H1 (cell line): ENCODE measurements around the gene FUT6.
"Not testable (repeated sequence)": the region's sequence is repeated elsewhere in the genome, so short reads cannot be mapped to it uniquely, and the experiment has no call there.

ENCODE experiments used
- BACH1 ChIP-seq: IDR thresholded peaks from 2 replicates; pipeline ENCODE4 v1.6.1; 2012; ENCODE audit warnings: low read length, improper control_type of control experiment
- CBX5 ChIP-seq: fragments of 300-800, 300-1000 bp; sonication (generic); IDR thresholded peaks from 2 replicates; pipeline ENCODE4 v1.7.1; 2016; ENCODE audit warnings: antibody characterized with exemption, low read length, low read depth
- EP300 ChIP-seq, 2 experiments: IDR thresholded peaks; 1 replicate in 1 of 2; 2 replicates in 1 of 2; pipeline ENCODE4 v1.6.1; 2011 to 2012; ENCODE audit warnings: low read depth in 2 of 2, low read length in 2 of 2, mild to moderate bottlenecking in 2 of 2, borderline replicate concordance in 1 of 2, inconsistent platforms in 1 of 2, moderate library complexity in 1 of 2
- KDM5A ChIP-seq: fragments of 200-600 bp; IDR thresholded peaks from 2 replicates; pipeline ENCODE4 v1.7.1; 2012; ENCODE audit warnings: mild to moderate bottlenecking, low read length, inconsistent platforms, mixed read lengths
- NRF1 ChIP-seq: IDR thresholded peaks from 2 replicates; pipeline ENCODE4 v1.6.1; 2011; ENCODE audit warnings: mild to moderate bottlenecking, low read depth, low read length, improper control_type of control experiment
- POLR2AphosphoS5 ChIP-seq: IDR thresholded peaks from 2 replicates; pipeline ENCODE4 v1.6.1; 2011; ENCODE audit warnings: low read depth, low read length
- RAD21 ChIP-seq, 2 experiments: IDR thresholded peaks in 1 of 2; conservative IDR thresholded peaks in 1 of 2; 2 replicates each; pipeline ENCODE4 v1.6.1; 2011; ENCODE audit warnings: low read depth in 2 of 2, low read length in 2 of 2, improper control_type of control experiment in 1 of 2, inconsistent platforms in 1 of 2, mild to moderate bottlenecking in 1 of 2, moderate library complexity in 1 of 2
- TBP ChIP-seq: IDR thresholded peaks from 2 replicates; pipeline ENCODE4 v1.6.1; 2011; ENCODE audit warnings: low read depth, low read length, improper control_type of control experiment
- TCF12 ChIP-seq: IDR thresholded peaks from 2 replicates; pipeline ENCODE4 v1.6.1; 2011; ENCODE audit warnings: low read depth, mild to moderate bottlenecking, low read length
- YY1 ChIP-seq: IDR thresholded peaks from 2 replicates; pipeline ENCODE4 v1.6.1; 2011; ENCODE audit warnings: low read depth, mild to moderate bottlenecking, low read length
- TF ChIP-seq, protein P1 (sequence below), 3 experiments: IDR thresholded peaks; 1 replicate in 2 of 3; 2 replicates in 1 of 3; pipeline versions ENCODE4 v1.5.1 to v1.6.1; 2011; ENCODE audit warnings: low read length in 3 of 3, mild to moderate bottlenecking in 3 of 3, inconsistent platforms in 2 of 3, low read depth in 1 of 3, moderate library complexity in 1 of 3; ENCODE audit not compliant: insufficient read depth in 1 of 3; ENCODE audit errors: control extremely low read depth in 1 of 3
- TF ChIP-seq, protein P2 (sequence below): IDR thresholded peaks from 2 replicates; pipeline ENCODE4 v1.6.1; 2012; ENCODE audit warnings: inconsistent platforms

DNA sequence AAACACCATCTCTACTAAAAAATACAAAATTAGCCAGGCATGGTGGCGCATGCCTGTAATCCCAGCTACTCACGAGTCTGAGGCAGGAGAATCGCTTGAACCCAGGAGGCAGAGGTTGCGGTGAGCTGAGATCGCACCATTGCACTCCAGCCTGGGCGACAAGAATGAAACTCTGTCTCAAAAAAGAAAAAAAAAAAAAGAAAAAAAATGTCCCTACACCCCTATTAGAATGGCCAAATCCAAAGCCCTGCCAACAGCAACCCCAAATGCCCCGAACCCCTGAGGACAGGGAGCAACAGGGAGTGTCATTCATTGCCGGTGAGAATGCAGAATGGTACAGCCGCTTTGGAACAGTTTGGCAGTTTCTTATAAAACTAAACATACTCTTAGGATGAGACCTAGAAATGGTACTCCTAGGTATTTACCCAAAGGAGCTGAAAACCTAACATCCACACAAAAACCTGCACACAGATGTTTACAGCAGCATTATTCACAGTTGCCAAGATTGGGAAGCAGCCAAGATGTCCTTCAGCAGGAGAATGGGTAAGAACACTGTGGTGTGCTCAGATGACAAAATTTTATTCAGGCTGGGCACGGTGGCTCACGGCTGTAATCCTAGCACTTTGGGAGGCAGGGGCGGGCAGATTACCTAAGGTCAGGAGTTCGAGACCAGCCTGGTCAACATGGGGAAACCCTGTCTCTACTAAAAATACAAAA is 43.8 kb upstream of the FUT6 start:
- TF ChIP-seq TCF12; NRF1; CBX5; TBP; YY1; POLR2AphosphoS5; RAD21 (IDR thresholded peaks at IDR 0.05 in 1 of 2, conservative IDR thresholded peaks at IDR 0.05 in 1 of 2; ENCODE audit: low read depth in 2 of 2, low read length in 2 of 2); EP300 (IDR thresholded peaks at IDR 0.05; ENCODE audit: borderline replicate concordance in 1 of 2, low read depth in 2 of 2, low read length in 2 of 2); KDM5A; BACH1: not testable (repeated sequence)
- TF ChIP-seq, protein P1, sequence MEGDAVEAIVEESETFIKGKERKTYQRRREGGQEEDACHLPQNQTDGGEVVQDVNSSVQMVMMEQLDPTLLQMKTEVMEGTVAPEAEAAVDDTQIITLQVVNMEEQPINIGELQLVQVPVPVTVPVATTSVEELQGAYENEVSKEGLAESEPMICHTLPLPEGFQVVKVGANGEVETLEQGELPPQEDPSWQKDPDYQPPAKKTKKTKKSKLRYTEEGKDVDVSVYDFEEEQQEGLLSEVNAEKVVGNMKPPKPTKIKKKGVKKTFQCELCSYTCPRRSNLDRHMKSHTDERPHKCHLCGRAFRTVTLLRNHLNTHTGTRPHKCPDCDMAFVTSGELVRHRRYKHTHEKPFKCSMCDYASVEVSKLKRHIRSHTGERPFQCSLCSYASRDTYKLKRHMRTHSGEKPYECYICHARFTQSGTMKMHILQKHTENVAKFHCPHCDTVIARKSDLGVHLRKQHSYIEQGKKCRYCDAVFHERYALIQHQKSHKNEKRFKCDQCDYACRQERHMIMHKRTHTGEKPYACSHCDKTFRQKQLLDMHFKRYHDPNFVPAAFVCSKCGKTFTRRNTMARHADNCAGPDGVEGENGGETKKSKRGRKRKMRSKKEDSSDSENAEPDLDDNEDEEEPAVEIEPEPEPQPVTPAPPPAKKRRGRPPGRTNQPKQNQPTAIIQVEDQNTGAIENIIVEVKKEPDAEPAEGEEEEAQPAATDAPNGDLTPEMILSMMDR (IDR thresholded peaks at IDR 0.05; ENCODE audit: control extremely low read depth in 1 of 3, insufficient read depth in 1 of 3, low read depth in 1 of 3, low read length in 3 of 3): not testable (repeated sequence)
- TF ChIP-seq, protein P2, sequence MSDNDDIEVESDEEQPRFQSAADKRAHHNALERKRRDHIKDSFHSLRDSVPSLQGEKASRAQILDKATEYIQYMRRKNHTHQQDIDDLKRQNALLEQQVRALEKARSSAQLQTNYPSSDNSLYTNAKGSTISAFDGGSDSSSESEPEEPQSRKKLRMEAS: not testable (repeated sequence)
